HepG2 (cell line): ENCODE measurements around the gene LASP1. TPM values are rescaled to one million over a fixed set of nuclear protein-coding genes. Genes with fewer than 3 reads are reported as not detected.

Experiments
- ARNTL ChIP-seq: sonication (generic); formaldehyde crosslinking; IDR thresholded peaks from 2 replicates; pipeline ENCODE4 v1.4.0; 2020; ENCODE audit warnings: mild to moderate bottlenecking, missing genetic modification reagents
- FOXJ3 ChIP-seq: sonication (generic); formaldehyde crosslinking; IDR thresholded peaks from 2 replicates; pipeline ENCODE4 v1.4.0; 2020; ENCODE audit warnings: missing genetic modification reagents, mild to moderate bottlenecking, borderline replicate concordance
- MBNL3 ChIP-seq: fragments of 250-450 bp; sonication (Bioruptor Pico); conservative IDR thresholded peaks from 2 replicates; pipeline ENCODE4 v1.8.0; 2022; ENCODE audit warnings: mild to moderate bottlenecking, inconsistent platforms
- NFIC ChIP-seq: IDR thresholded peaks from 2 replicates; pipeline ENCODE4 v1.6.1; 2012; ENCODE audit warnings: mild to moderate bottlenecking, low read length, inconsistent platforms
- NFKBIZ ChIP-seq: IDR thresholded peaks from 2 replicates; pipeline ENCODE4 v1.6.1; 2018; ENCODE audit warnings: missing genetic modification reagents, missing compliant biosample characterization
- ONECUT2 ChIP-seq: sonication (generic); formaldehyde crosslinking; IDR thresholded peaks from 2 replicates; pipeline ENCODE4 v1.4.0; 2020; ENCODE audit warnings: missing genetic modification reagents
- RFX3 ChIP-seq: IDR thresholded peaks from 2 replicates; pipeline ENCODE4 v1.6.1; 2016; ENCODE audit warnings: missing biosample characterization, missing genetic modification reagents
- RFXANK ChIP-seq: IDR thresholded peaks from 2 replicates; pipeline ENCODE4 v1.6.1; 2016
- SETDB1 ChIP-seq: sonication (generic); formaldehyde crosslinking; IDR thresholded peaks from 2 replicates; pipeline ENCODE4 v1.5.1; 2020; ENCODE audit warnings: missing genetic modification reagents, mild to moderate bottlenecking, borderline replicate concordance
- ZBTB3 ChIP-seq: sonication (generic); formaldehyde crosslinking; IDR thresholded peaks from 2 replicates; pipeline ENCODE4 v1.4.0; 2020; ENCODE audit warnings: low read depth, mild to moderate bottlenecking, moderate library complexity, missing genetic modification reagents, borderline replicate concordance
- ZFP36L2 ChIP-seq: sonication (generic); formaldehyde crosslinking; IDR thresholded peaks from 2 replicates; pipeline ENCODE4 v1.4.0; 2020; ENCODE audit warnings: missing genetic modification reagents
- ZNF44 ChIP-seq: sonication (generic); formaldehyde crosslinking; IDR thresholded peaks from 2 replicates; pipeline ENCODE4 v1.5.1; 2020; ENCODE audit warnings: mild to moderate bottlenecking, missing genetic modification reagents
- ZNF549 ChIP-seq: sonication (generic); formaldehyde crosslinking; IDR thresholded peaks from 2 replicates; pipeline ENCODE4 v1.5.0; 2020; ENCODE audit warnings: missing genetic modification reagents
- ZNF562 ChIP-seq: sonication (generic); formaldehyde crosslinking; IDR thresholded peaks from 2 replicates; pipeline ENCODE4 v1.8.0; 2022; ENCODE audit warnings: missing genetic modification reagents, borderline replicate concordance
- polyA plus RNA-seq, 8 experiments: library from polyadenylated mRNA; depleted of rRNA in 3 of 8; stranded (reverse) in 7 of 8; unstranded in 1 of 8; fragments of >200 nt; fragmentation: Illumina TruSeq in 4 of 8; extraction: Trizol in 4 of 8; gene quantifications; 2 replicates each; pipeline versions ENCODE4 v1.2.1 to v1.2.3, GENCODE V29; 2011 to 2016; ENCODE audit warnings: low read depth in 4 of 8, missing spikeins in 1 of 8, mixed read lengths in 1 of 8; ENCODE audit not compliant: insufficient read depth in 1 of 8
- total RNA-seq, 5 experiments: library from RNA; depleted of rRNA; stranded (reverse); fragments of >200 nt; fragmentation: Illumina TruSeq; extraction: Trizol; gene quantifications; 2 replicates each; pipeline ENCODE4 v1.2.3, GENCODE V29; 2016; ENCODE audit warnings: low read depth in 1 of 5
- TF ChIP-seq, protein P1 (sequence below): sonication (generic); formaldehyde crosslinking; IDR thresholded peaks from 2 replicates; pipeline ENCODE4 v1.5.1; 2020; ENCODE audit warnings: missing genetic modification reagents, mild to moderate bottlenecking, borderline replicate concordance
- TF ChIP-seq, protein P2 (sequence below): sonication (generic); formaldehyde crosslinking; IDR thresholded peaks from 2 replicates; pipeline ENCODE4 v1.4.0; 2020; ENCODE audit warnings: mild to moderate bottlenecking, missing genetic modification reagents
- TF ChIP-seq, protein P3 (sequence below): sonication (generic); formaldehyde crosslinking; IDR thresholded peaks from 2 replicates; pipeline ENCODE4 v1.4.0; 2020; ENCODE audit warnings: missing genetic modification reagents
- TF ChIP-seq, protein P4 (sequence below): sonication (generic); formaldehyde crosslinking; IDR thresholded peaks from 2 replicates; pipeline ENCODE4 v1.5.1; 2020; ENCODE audit warnings: missing genetic modification reagents, mild to moderate bottlenecking, borderline replicate concordance
- TF ChIP-seq, protein P5 (sequence below): IDR thresholded peaks from 2 replicates; pipeline ENCODE4 v1.6.1; 2016; ENCODE audit warnings: missing biosample characterization, missing genetic modification reagents, low read depth
- TF ChIP-seq, protein P6 (sequence below): sonication (generic); formaldehyde crosslinking; IDR thresholded peaks from 2 replicates; pipeline ENCODE4 v1.5.0; 2020; ENCODE audit warnings: missing genetic modification reagents

LASP1 gene
- total and polyA plus RNA-seq, 2 of the 13 experiments (the other 11 are each of a cell fraction or from before 2014, with no cell fraction given), result 70.1 to 97.0 TPM

DNA sequence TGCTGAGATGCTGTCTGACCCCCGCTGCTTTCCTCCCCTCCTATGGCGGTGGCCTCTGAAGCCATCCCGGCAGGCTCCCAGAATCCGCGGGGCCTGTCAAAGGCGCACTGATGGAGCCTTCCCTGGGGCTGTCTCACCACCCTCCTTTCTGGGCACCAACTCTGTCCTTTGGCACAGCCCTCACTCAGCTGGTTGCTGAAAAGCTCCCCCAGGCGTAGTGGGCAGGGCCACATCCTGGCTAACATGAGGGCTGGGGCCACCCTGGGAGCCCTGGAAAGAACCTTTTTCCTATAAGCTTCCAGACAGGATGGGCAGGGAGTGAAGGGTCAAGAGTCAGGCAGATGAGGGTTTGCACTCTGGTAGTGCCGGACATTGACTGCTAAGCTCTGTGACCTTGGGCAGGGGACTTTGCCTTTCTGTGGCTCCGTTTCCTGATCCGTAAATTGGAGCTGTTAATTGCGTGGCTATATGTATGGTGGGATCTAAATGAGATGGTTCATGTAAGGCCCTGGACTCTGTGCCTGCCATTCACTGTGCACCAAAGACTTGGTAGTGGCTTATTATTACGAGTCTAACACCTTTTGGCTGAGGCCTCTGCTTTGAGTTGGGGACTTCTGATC lies 27.9 kb downstream of the LASP1 start (continued):
- TF ChIP-seq, protein P1, sequence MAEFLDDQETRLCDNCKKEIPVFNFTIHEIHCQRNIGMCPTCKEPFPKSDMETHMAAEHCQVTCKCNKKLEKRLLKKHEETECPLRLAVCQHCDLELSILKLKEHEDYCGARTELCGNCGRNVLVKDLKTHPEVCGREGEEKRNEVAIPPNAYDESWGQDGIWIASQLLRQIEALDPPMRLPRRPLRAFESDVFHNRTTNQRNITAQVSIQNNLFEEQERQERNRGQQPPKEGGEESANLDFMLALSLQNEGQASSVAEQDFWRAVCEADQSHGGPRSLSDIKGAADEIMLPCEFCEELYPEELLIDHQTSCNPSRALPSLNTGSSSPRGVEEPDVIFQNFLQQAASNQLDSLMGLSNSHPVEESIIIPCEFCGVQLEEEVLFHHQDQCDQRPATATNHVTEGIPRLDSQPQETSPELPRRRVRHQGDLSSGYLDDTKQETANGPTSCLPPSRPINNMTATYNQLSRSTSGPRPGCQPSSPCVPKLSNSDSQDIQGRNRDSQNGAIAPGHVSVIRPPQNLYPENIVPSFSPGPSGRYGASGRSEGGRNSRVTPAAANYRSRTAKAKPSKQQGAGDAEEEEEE (CRISPR knock-in tag), result no peak
- TF ChIP-seq SETDB1 (CRISPR knock-in tag) (no peak), RFXANK (CRISPR knock-in tag) (no peak), NFKBIZ (CRISPR knock-in tag) (no peak), ZNF562 (CRISPR knock-in tag) (no peak), ONECUT2 (CRISPR knock-in tag) (no peak), RFX3 (CRISPR knock-in tag) (no peak), MBNL3 (no peak), FOXJ3 (CRISPR knock-in tag) (no peak), ARNTL (0 out of 2 replicates have a peak, but pooled peaks have one; percentile 12), ZBTB3 (CRISPR knock-in tag) (no peak), ZNF549 (no peak), NFIC (no peak), ZFP36L2 (no peak), ZNF44 (no peak)
- TF ChIP-seq, protein P2, sequence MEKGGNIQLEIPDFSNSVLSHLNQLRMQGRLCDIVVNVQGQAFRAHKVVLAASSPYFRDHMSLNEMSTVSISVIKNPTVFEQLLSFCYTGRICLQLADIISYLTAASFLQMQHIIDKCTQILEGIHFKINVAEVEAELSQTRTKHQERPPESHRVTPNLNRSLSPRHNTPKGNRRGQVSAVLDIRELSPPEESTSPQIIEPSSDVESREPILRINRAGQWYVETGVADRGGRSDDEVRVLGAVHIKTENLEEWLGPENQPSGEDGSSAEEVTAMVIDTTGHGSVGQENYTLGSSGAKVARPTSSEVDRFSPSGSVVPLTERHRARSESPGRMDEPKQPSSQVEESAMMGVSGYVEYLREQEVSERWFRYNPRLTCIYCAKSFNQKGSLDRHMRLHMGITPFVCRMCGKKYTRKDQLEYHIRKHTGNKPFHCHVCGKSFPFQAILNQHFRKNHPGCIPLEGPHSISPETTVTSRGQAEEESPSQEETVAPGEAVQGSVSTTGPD (CRISPR knock-in tag), result 0 out of 2 replicates have a peak, but pooled peaks have one; percentile 40
- TF ChIP-seq, protein P3, sequence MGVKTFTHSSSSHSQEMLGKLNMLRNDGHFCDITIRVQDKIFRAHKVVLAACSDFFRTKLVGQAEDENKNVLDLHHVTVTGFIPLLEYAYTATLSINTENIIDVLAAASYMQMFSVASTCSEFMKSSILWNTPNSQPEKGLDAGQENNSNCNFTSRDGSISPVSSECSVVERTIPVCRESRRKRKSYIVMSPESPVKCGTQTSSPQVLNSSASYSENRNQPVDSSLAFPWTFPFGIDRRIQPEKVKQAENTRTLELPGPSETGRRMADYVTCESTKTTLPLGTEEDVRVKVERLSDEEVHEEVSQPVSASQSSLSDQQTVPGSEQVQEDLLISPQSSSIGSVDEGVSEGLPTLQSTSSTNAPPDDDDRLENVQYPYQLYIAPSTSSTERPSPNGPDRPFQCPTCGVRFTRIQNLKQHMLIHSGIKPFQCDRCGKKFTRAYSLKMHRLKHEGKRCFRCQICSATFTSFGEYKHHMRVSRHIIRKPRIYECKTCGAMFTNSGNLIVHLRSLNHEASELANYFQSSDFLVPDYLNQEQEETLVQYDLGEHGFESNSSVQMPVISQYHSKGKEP (CRISPR knock-in tag), result no peak
- TF ChIP-seq, protein P4, sequence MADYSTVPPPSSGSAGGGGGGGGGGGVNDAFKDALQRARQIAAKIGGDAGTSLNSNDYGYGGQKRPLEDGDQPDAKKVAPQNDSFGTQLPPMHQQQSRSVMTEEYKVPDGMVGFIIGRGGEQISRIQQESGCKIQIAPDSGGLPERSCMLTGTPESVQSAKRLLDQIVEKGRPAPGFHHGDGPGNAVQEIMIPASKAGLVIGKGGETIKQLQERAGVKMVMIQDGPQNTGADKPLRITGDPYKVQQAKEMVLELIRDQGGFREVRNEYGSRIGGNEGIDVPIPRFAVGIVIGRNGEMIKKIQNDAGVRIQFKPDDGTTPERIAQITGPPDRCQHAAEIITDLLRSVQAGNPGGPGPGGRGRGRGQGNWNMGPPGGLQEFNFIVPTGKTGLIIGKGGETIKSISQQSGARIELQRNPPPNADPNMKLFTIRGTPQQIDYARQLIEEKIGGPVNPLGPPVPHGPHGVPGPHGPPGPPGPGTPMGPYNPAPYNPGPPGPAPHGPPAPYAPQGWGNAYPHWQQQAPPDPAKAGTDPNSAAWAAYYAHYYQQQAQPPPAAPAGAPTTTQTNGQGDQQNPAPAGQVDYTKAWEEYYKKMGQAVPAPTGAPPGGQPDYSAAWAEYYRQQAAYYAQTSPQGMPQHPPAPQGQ (CRISPR knock-in tag), result no peak
- TF ChIP-seq, protein P5, sequence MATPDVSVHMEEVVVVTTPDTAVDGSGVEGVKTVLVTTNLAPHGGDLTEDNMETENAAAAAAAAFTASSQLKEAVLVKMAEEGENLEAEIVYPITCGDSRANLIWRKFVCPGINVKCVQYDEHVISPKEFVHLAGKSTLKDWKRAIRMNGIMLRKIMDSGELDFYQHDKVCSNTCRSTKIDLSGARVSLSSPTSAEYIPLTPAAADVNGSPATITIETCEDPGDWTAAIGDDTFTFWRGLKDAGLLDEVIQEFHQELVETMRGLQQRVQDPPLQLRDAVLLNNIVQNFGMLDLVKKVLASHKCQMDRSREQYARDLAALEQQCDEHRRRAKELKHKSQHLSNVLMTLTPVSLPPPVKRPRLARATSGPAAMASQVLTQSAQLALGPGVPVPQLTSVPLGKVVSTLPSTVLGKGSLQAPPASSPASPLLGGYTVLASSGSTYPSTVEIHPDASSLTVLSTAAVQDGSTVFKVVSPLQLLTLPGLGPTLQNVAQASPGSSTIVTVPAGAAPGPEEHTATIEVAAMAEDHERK (CRISPR knock-in tag), result no peak
- TF ChIP-seq, protein P6, sequence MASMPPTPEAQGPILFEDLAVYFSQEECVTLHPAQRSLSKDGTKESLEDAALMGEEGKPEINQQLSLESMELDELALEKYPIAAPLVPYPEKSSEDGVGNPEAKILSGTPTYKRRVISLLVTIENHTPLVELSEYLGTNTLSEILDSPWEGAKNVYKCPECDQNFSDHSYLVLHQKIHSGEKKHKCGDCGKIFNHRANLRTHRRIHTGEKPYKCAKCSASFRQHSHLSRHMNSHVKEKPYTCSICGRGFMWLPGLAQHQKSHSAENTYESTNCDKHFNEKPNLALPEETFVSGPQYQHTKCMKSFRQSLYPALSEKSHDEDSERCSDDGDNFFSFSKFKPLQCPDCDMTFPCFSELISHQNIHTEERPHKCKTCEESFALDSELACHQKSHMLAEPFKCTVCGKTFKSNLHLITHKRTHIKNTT (CRISPR knock-in tag), result no peak
